GM21360 (cell line): ENCODE measurements around the gene MRPS9.
A peak's percentile ranks its signal among the peaks of the same experiment; 100 is the strongest.

ENCODE experiments used
- ATAC-seq: cut with Tn5 transposase; IDR thresholded peaks from one replicate; pipeline ENCODE4 v1.9.1; 2021; ENCODE audit warnings: mild to moderate bottlenecking, moderate library complexity; ENCODE audit not compliant: unreplicated experiment

MRPS9 gene

GRCh38 chr2:105078906-105079495 lies 41.1 kb downstream of the MRPS9 start:
- no peak for ATAC-seq

DNA sequence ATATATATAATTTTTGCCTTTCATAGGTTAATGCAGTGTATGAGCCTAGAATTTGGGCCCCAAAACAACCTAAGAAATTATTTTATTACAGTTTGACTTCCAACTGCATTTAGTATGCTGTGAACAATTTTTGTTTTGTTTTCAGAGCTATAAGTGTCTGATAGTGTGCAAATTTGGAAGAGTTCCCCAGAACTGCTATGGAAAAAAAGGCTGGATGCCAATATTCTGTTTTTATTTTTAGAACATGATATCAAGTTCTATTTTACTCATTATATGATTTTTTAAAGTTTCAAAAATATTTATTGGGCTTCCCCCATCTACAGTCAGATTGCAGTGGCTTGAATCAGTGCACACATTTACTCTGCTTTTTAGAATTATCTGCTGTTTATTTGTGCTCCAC lies 42.6 kb downstream of the MRPS9 start:
- ATAC-seq = no peak

- no peak for ATAC-seq
Observed at GRCh38 chr2:105081006-105081601, 43.2 kb downstream of the MRPS9 start.

DNA sequence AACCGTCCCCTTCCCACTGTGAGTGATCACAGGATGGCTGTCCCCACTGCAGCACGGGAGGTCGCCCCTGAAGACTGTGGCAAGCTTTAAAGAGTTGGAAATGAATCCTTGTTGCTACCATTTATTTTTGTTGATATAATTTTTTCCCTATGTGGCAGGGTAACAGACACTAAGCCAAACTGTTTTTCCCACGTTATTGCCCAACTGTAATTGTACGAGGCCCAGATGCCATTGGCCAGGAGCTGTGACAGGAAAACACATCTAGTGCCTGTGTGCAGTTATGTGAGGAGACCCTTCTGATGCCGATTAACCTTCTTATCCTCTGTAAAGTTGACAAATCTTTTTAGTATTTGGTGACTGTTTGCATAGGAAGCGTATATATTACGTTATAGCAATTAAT lies 44.2 kb downstream of the MRPS9 start:
- ATAC-seq = no peak

DNA sequence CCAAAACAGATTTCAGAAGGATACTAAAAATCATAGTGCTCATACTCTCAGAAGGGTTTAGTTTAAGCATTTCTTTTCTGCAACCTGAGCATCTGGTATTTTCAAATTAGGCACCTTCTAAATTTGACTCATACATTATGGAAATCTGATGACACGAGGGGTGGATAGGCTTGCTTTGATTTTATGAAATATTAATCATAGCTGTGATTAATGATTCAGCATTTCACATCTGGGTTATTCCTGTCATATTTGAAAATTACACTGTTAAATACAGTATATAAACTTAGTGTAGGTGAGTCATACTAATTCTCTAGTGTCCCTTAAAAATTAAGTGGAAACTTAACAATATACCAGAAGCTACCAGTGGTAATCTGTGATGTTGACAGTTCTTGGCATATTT lies 47.7 kb downstream of the MRPS9 start:
- no peak for ATAC-seq

- ATAC-seq = no peak
Observed at GRCh38 chr2:105087273-105087672, 49.4 kb downstream of the MRPS9 start.

GRCh38 chr2:105090091-105090490 lies 52.2 kb downstream of the MRPS9 start:
- no peak for ATAC-seq

DNA sequence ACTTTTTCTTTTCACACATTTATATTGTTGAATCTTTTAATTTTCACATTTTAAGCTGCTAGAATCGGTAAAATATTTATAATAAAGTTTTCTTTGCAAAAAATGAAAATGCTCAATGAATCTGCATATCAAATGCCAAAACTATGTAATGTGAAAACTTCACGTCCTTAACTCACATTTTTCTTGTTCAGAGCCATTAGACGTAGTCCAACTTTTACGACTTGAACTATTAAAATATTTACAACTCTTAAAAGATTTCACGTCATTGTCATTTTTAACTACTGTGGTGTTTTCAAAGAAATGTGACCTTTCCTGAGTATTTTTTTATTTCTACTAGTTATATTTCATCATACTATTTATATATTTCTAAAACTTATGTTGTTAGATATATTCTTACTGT lies 54.9 kb downstream of the MRPS9 start:
- no peak for ATAC-seq

DNA sequence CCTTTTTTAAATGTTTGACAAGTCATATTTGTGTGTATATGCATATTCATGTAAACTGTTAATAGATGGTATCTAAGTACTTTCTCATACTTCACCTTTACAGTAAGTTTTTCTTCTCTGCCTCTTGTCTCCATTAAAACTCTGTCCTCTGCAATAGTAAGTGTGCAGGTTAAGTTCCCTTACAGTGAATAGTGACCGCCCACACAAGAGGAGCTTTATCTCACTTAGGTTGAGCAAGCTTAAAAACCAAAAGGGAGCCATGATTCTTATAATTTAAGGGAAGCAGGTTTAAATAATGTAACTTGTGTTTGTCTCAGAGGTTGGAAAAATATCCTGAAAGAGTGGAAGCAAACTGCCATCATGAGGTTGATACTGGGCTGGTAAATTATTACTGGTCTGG lies 61.3 kb downstream of the MRPS9 start:
- ATAC-seq = no peak

DNA sequence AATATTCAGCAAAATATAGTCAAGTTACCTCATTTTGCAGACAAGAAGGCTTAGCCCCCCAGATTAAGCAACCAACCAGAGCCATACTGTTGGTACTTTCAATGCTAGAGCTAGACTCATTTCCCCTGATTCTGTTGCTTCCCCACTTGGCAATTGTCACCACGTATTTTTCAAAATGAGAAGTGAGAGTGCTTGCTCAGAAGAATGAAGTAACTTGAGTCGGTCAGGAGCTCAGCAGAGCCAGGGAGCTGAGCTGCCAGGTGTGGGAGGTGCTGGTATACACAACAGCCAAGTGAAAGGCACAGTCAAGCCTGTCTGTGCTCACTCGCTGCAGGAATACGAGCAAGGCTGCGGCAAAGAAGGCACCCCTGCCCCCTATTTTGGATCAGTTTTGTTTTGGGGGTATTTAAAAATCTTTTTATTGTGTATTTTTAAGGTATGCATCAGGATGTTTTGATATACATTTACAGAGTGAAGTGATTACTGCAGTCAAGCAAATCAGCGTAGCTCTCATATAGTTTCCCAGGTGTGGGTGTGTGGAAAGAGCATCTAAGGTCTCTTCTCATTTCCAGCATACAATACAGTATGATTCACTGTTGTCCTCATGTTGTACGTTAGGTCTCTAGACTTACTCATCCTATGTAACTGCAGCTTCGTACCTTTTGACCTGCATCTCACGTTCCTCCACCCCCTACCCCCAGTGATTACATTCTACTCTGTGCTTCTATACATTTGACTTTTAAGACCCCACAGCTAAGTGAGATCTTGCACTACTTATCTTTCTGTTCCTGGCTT lies 62.4 kb downstream of the MRPS9 start:
- ATAC-seq = peak; percentile 78

DNA sequence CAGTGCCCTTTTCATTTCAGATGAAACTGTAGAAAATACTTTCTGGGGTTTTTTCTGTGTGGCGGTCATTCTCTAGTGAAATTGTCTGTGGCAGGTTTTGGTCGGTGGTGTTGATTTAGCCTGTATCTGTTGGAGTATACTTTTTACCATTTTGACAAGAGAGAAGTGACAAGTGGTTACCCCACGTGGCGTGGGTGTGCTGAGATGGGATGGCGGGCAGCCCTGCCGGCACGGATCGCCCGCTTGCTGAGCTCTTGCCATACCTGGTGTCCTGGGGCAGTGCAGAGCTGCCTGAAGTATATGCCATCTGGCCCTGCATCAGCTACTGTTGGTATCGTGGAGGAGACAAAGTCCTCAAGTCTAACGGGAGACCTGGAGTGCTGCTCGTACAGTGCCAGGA lies 64.1 kb downstream of the MRPS9 start:
- ATAC-seq = no peak

DNA sequence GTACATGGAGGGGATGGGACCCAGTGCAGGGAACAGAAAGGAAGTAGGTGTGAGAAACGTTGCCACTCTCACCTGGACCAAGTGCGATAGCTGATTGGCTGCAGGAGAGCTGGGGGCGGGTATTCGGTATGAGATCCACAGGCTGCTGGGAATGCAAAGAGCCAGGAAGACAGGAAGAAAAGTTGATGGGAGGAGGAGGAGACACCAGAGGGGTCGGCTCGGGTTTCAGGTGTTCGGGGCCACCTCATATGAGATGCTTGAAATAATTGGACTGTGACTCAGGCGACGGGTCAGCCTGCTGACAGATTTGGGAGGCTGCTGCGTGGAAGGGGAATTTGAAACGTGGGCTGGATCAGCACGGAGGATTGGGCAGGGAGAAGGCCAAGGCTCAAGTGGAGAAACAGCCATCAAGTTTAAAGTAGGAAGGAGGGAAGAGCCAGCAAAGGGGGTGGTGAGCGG lies 65.1 kb downstream of the MRPS9 start:
- ATAC-seq = no peak

GRCh38 chr2:105103481-105103880 lies 65.6 kb downstream of the MRPS9 start:
- no peak for ATAC-seq

DNA sequence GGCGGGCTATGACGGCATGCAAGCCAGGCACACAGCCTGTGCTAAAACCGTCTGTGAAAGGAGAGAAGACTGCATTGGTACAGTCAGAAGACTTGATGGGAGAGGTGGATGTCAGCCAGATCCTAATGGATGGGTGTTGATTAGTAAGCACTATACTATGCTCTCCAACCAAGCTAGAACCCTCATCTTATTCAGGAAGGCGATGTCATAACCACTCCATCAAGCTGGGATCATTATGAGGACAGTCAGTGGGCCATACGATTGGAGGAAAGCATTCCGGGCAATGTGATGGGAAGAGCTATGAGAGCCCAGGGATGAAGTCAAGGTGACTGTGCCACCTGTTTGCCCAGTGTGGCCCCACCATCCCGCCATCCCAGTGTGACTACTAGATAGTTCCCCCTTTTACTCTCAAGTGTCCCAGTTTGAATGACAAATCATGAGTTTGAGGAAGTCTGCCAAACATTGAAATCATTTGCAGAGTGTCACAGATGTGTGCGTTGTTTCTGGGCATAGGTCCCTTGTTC lies 66.4 kb downstream of the MRPS9 start:
- no peak for ATAC-seq

DNA sequence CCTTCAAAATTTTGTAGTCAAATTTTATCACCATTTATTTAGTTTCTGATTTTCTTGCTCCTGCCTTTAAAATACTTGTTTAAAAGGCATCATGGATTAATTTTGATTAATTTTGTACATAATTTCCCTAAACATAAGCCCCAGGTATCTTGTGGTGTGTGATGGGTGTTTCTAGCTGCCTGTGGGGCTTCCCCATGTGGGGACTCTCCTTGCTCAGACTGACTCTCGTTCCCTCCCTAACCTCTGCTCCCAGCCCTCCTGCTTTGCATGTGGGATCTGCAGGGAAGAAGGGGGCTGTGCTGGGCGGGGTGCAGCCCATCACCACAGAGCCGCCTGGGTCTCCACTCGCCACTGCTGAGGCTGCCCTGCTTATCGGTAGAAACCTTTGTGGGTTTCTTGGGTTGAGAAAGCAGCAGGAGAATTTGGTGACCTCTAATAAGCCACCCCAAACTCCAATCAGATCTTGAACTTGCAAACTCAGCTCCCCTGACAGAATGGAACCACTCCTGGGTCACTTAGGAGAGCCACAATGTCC lies 72.5 kb downstream of the MRPS9 start:
- ATAC-seq = no peak

GRCh38 chr2:105111365-105112150 lies 73.7 kb downstream of the MRPS9 start:
- ATAC-seq = no peak

GRCh38 chr2:105112345-105112744 lies 74.5 kb downstream of the MRPS9 start:
- no peak for ATAC-seq

DNA sequence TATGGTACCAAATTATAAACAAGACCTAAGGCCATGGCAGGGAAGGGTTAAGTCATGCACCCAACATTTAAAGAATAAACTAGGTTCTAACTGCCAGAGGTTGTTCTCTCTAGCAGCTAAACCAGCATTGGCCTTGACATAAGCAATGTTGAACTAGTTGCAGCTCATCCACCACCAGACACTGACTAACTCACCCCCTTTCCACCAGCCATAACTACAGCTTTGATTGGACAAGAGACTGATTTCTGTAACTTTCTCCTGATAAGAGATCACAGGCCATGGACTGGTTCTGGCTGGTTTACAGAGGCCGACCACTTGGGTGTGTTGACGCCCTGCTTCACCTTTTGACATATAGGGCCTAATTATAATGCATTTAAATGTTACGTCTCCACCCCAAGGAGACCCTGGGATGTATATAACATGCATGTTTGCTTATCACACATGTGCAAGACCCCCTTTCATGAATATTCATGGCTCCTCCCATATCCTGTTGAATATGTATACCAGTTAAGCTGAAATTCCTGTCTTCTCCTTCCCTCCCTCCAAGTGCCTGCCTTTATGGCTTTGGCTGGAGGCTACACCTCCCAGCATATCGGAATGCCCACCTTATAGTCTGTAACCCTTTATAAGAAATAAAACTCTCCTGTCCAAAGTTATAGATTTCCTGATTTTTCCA lies 75.9 kb downstream of the MRPS9 start:
- ATAC-seq = no peak

GRCh38 chr2:105114551-105114950 lies 76.7 kb downstream of the MRPS9 start:
- ATAC-seq = no peak

DNA sequence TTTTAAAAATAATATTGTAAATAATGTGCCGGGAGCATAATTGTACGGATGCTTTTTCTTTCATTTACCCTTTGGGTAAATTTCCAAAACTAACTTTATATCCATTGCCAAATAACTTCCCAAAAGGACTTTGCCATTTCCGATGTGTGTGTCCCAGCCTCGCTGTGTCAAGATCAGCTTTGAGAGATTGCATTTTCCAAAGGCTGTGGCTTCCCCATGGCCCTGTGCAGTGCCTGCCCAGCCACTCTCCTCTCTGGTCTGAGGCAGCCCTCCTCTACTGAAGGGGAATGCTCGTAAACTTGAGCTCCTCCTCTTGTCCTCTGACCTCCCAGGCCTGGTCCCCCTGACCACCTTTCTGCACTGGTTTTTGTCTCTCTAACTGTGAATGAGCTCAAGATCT lies 78.5 kb downstream of the MRPS9 start:
- no peak for ATAC-seq
